Stimulated activated CD4-positive, alpha-beta T cell treated with anti-CD3 and anti-CD28 coated beads, TNF-alpha, amount 100 ng/mL, for 4 hours (primary cell): Measurements from ENCODE around the gene TINCR.
"Not testable (repeated sequence)": the region's sequence is repeated elsewhere in the genome, so short reads cannot be mapped to it uniquely, and the experiment has no call there.

ENCODE experiments used
- DNase-seq, 3 experiments: peaks; one replicate each; pipeline ENCODE4 v3.0.0-alpha.2; 2020; ENCODE audit warnings: low read depth in 3 of 3

TINCR gene

DNA sequence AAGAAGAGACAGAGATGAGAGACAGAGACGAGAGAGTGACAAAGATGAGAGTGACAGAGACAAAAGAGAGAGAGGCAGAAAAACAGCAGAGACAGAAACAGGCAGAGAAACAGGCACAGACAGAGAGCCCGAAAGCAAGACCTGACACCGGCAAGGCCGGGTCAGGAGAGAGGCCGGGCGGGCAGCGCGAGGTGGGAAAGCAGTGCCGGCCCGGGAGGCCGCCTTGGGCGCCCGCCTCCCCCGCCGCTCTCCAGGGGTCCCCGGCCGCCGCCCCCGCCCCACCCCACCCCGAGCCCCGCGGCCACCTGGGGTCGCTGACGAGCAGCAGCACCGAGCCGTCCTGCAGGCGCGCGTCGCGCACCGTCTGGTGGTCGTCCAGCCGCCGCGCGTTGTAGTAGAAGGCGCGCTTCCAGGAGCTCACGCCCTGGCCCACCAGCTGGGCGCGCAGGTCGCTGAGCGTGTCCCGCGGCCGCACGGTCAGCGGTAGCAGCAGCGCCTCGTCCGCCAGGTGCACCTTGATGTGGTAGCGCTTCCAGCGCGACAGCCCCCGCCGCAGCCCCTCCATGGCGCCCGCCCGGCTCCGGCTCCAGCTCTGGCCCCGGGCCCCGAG lies at the start of gene TINCR:
Gene TINCR (minus strand): TSS at position 594 of the 610 bp plus-strand sequence.
- no peak for DNase-seq

DNA sequence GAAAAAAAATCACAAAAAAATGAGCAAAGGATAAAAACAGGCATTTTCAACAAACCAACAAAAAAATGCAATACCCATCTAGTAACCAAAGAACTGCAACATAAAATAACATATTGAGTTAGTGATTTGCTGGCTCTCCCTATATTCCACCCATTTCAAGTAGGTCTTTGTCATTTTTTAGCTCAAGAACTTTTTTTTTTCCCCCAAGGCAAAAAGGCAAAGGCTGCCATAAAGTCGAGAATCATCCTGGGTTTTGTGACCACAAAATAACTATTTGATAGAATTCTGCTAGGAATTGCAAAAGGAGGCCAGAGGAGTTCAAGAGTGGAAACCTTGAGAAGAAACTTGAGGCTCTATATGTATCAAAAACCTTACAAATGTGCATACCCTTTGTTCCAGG lies 49.3 kb upstream of the TINCR start:
- DNase-seq = no peak

GRCh38 chr19:5615756-5616327 lies 48.1 kb upstream of the TINCR start:
- DNase-seq = no peak

GRCh38 chr19:5612891-5613865 lies 45.4 kb upstream of the TINCR start:
- DNase-seq = no peak

DNA sequence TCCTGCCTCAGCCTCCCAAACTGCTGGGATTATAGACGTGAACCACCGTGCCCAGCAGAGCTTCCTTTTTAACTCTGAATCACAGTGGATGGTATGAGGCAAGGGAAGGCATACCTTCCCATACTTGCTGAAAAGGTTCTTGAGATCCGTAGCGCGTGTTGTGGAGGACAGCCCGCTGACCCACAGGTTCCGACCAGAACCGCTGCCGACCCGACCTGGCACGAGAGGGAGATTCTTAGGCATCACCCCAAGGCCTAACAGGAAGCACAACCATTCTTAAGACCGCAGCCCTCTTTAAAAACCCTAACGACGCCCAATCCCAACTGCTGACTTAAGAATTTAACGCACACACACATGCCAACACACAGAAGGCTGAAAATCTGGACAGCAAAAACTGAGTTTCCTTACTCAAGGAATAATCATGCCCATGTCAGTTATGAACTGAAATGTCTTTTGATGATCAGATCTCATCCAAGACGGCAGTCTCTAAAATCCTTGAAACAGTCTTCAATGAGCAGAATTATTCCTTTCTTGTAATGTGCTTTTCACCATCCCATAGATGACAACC lies 42.2 kb upstream of the TINCR start:
- DNase-seq = no peak

GRCh38 chr19:5608766-5609165 lies 41.0 kb upstream of the TINCR start:
- DNase-seq = not testable (repeated sequence)

DNA sequence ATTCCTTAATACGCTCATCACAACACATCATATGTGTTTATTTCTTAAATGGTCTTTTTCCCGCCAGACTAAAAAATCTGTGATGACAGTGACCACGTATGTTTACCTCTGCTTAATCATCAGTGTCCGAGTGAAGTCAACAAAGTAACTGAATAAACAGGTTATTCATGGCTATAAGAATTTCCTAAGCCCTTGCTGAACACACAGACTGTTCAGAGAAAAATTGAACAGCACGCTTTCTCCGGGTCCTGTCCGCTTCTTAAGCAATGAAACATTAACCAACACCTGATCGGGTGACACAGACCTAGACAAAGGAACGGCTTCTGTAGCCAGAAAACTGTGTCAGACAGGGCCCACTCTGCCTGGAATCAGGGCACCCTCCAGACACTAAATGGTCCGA lies 40.5 kb upstream of the TINCR start:
- no peak for DNase-seq

- DNase-seq = no peak
These were observed 39.8 kb upstream of the TINCR start for GRCh38 chr19:5607318-5608275.

DNA sequence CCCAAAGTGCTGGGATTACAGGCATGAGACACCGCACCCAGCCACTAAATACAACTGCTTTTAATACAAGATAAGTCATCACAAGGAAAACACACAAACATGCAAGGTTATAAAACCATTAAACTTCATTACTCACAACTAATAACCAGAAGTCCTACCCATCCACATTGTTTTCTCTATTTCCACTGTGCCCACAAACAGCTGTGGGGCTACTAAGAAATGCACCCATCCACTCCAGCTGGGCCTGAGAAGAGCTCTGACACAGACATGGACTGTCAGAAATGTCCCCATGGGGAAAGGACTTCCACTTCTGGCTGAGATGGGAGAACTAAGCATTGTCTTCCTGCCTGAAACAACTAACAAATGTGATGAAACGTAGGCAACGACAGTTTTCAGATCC lies 37.6 kb upstream of the TINCR start:
- no peak for DNase-seq

GRCh38 chr19:5603626-5604025 lies 35.9 kb upstream of the TINCR start:
- no peak for DNase-seq

DNA sequence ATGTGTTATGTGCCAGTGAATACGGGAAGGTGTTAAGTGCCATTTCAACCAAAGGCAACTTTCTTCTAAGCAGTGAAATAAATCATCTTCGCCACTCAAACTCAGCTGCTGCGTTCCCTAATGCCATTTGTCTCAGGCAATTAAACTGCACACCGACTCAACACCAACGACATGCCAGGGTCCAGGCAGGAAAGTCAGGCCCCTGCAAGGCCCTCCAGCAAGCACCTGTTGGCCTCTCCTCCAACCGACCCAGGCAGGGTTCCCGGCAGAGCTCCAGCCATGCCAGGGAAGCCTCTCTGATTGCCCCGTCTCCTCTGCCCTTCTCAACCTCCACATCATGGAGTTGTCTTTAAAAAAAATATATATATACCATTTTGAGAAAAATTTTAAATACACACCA lies 33.0 kb upstream of the TINCR start:
- no peak for DNase-seq

GRCh38 chr19:5595745-5596144 lies 28.0 kb upstream of the TINCR start:
- DNase-seq = no peak

DNA sequence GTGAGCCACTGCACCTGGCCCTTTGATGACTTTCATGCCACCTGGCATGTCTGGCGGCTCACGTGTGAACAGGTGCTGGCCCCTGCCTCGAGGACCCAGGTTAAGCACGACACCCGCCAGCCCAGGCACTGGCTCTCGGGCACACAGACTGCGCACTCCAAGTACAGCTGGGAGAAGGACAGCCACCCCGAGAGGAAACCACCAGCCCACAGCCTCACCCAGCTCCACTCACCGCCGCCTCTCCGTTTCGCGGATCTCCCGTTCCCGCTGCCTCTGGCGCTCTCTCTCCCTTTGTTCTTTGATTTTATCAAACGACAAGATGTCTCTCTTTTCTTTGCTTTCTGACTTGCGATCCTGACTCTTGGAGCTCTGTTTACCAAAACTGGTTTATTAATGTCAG lies 27.4 kb upstream of the TINCR start:
- no peak for DNase-seq

GRCh38 chr19:5594521-5594950 lies 26.8 kb upstream of the TINCR start:
- no peak for DNase-seq

DNA sequence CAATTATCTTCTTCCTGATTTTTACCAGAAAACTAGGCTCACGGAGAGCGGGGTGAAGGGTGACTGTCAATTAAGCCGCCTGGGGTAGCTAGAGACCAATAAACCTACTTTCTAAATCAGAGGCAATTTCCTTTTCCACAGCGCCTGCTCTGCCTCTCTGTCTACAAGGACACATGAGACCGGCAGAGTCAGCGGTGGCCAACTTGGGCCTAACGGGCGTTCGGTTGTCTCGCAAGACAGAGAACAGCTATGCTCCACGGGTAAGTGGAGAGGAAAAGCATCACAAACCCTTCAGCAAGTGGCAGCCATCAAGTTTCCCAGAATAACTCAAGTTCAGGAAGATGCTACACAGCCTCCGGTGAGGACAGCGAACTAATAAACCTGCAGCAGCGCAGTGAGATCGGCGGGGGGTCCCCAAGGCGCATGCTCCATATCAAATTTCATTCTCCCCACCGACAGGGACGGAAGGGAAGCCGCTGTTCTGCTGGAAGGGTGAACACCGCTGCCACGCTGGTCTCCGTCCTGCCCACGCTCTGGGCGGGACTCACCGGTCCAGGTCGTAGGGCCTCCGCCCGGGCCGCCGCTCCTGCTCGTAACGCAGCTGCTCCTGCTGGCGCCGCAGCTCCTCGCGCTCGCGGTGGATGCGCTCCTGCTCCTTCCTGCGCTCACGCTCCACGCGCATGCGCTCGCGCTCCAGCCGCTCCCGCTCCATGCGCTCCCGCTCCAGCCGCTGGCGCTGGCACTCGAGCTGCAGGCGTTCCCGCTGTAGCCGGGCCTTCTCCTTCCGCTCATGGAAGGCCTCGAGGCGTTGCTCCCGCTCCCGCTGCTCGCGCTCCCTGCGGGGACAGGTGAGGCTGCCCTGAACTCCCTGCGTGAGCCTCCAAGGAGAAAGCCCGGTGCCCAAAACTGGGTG lies 25.8 kb upstream of the TINCR start:
- no peak for DNase-seq

DNA sequence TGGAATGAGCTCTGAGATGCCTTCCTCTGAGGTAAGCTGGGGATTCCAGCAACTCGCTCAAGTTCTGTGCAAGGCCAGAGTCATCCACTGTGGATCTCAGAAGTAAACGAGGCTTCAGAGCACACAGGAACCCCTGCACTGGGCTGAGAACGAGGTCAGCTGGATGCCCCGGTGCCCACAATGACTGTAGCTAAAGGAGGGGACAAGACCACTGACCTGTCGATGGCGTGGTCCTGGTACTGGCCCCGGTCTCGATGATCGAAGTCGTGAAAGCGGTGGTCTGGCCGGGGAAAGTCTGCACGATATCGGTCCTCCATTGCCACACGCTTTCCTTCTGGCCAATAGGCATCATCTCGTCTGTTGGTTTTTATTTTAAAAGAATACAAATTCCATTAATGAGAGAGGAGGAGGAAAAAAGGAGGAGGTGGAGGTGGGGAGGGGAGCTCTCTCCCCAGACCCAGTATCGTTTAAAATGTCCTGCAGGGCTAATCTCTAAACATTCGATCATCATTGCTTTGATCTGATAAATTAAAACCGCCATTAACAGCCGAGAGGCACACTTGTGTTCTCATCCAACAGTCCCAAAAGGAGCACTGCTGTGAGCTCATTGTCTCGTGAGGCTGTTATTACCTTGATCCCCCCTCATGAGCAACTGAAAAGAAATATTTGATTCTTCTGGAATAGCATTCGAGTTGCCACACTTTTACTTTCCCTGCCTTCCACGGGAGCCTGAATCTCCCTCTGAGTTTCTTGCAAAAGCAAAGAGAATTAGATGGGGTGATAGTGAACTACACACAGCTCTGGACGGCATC lies 25.0 kb upstream of the TINCR start:
- no peak for DNase-seq

DNA sequence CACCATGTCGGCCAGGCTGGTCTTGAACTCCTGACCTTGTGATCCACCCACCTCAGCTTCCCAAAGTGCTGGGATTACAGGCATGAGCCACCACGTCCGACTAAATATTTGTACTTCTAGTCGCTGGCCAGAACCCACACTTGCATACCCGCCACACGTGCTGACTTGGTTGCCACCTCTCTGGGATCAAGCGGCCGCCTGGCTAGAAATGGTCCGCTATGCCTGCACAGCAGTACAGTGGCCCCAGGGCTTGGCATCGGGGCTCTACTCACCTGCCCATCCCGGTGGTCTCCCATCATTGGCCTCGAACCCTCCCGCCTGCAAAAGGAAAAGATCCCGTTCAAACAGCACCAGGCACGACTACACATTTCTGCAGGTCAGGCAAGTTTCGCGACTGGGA lies 23.7 kb upstream of the TINCR start:
- no peak for DNase-seq

GRCh38 chr19:5590865-5591154 lies 23.1 kb upstream of the TINCR start:
- DNase-seq = no peak

- no peak for DNase-seq
These were observed 22.6 kb upstream of the TINCR start for GRCh38 chr19:5590151-5590864.
